Naive B cell (primary cell): ENCODE results near the gene MDFI. TPM values are rescaled to one million over a fixed set of nuclear protein-coding genes. Genes with fewer than 3 reads are reported as not detected.

Experiments
- ATAC-seq, 2 donors: fragments of 150-1000 bp; cut with Tn5 transposase; 2 replicates each; pipeline ENCODE4 v1.10.0; 2021; ENCODE audit warnings: low read depth in 2 of 2, mild to moderate bottlenecking in 2 of 2, moderate library complexity in 2 of 2
- DNase-seq: peaks from one replicate; pipeline ENCODE4 v3.0.0; 2022
- H3K27ac Mint-ChIP-seq, 6 donors: one replicate each; pipeline ENCODE4 v1.8.0; 2020 to 2022; ENCODE audit warnings: mild to moderate bottlenecking in 6 of 6, mixed read lengths in 6 of 6, moderate library complexity in 5 of 6, inconsistent platforms in 2 of 6
- H3K27me3 Mint-ChIP-seq, 3 donors: one replicate each; pipeline ENCODE4 v1.8.0; 2021 to 2022; ENCODE audit warnings: mixed read lengths in 3 of 3, mild to moderate bottlenecking in 1 of 3
- H3K36me3 Mint-ChIP-seq, 2 donors: one replicate each; pipeline ENCODE4 v1.8.0; 2020 to 2022; ENCODE audit warnings: mixed read lengths in 2 of 2, inconsistent platforms in 1 of 2, mild to moderate bottlenecking in 1 of 2
- H3K4me1 Mint-ChIP-seq, 3 donors: one replicate each; pipeline ENCODE4 v1.8.0; 2020 to 2022; ENCODE audit warnings: mixed read lengths in 3 of 3, inconsistent platforms in 1 of 3, mild to moderate bottlenecking in 1 of 3, moderate library complexity in 1 of 3
- H3K4me3 Mint-ChIP-seq, 8 donors: one replicate each; pipeline ENCODE4 v1.8.0; 2020 to 2022; ENCODE audit warnings: mild to moderate bottlenecking in 8 of 8, mixed read lengths in 8 of 8, moderate library complexity in 8 of 8, inconsistent platforms in 2 of 8
- H3K9me3 Mint-ChIP-seq, 7 donors: one replicate each; pipeline ENCODE4 v1.8.0; 2020 to 2022; ENCODE audit warnings: mixed read lengths in 7 of 7, mild to moderate bottlenecking in 5 of 7, inconsistent platforms in 2 of 7, moderate library complexity in 1 of 7
- polyA plus RNA-seq, 6 donors: library from polyadenylated mRNA; unstranded; fragments of 300-500 nt; fragmentation: Illumina TruSeq; gene quantifications; one replicate each; pipeline ENCODE4 v1.2.3, GENCODE V29; 2021; ENCODE audit warnings: low read depth in 6 of 6

Gene MDFI
- polyA plus RNA-seq, 6 donors from 2014 or later = not detected

DNA sequence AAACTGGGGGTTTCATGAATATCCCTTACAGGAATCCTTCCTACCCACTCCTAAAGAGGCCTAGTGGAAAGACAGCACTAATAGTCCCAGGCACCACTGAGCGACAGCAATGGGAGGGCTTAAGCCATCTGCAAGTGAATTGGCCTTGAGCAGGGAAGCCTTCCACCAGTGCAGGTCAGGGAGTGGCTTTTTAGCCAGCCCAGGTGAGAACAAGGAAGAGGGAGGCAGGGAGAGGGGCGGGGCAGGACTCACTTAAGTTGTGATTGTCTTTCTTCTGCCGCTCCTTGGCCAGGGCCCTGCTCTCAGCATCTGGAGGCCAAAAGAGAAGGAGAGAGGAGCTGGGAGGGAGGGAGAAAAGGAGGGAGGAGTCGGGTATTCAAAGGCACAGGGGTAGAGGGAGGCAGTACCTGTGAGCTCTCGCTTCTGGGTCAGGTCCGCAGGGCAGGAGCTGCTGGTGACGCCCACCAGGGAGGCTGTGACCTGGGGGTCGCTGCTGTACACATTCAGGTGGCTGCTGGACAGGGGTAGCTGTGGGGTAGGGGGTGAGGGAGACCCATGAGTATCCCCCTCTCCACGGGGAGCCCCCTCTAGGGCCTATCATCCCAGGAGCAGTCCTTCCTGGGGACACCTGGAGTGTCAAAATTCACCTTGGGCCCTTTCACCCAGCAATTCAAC, 49.4 kb downstream of the MDFI start:
- H3K4me3 Mint-ChIP-seq = no peak overlapping the region
- ATAC-seq (no peak), DNase-seq (no peak)
- peaks cover 0 to 10% of the 10 kb centered on the region in 2 donors for H3K36me3 Mint-ChIP-seq
- H3K27ac Mint-ChIP-seq = peak overlapping the region; percentile 20 to 78 (median 61)
- no peaks in the 10 kb centered on the region for H3K9me3 Mint-ChIP-seq
- peaks cover 29 to 43% (median 41%) of the 10 kb centered on the region in 3 donors for H3K4me1 Mint-ChIP-seq
- H3K27me3 Mint-ChIP-seq = no peaks in the 10 kb centered on the region

DNA sequence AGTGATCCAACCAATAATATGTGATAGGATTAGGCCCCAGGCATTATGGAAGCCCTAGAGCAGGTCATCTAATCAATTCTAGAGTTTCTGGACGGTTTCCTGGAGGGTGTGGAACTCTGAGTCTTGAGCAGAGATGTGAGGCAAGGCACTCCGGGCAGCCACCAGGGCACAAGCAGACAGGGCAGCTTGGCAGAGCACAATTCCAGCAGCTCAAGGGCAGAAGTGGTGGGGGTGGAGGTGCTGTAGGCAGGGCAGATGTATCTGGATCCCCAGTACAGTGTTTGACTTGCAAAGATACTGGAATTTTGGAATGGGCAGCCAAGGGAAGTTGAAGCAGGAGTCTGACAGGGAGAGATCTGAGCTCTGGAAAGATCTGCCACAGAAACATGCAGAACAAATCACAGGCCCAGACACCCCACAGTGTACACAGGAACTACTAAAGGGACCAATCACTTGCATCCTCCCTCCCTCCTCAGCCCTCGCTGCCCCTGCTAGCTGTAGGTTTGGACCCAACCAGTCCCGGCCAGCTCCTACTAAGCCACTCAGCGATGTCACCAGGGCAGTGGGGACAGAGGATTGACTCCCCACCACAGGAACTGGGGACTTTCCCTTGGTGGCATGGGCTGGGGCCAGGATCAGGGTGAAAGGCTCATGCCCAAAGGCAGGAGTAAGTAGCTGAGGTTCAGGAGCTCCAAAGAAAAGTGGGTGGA, 50.1 kb downstream of the MDFI start:
- H3K27ac Mint-ChIP-seq = peak overlapping the region in 5 of 6 donors; percentile 42 to 83 (median 70)
- H3K36me3 Mint-ChIP-seq = peaks cover 0 to 10% of the 10 kb centered on the region in 2 donors
- DNase-seq = no peak
- H3K9me3 Mint-ChIP-seq = no peaks in the 10 kb centered on the region
- peak overlapping the region in 2 of 8 donors; percentile 1 to 74 for H3K4me3 Mint-ChIP-seq
- ATAC-seq = no peak
- no peaks in the 10 kb centered on the region for H3K27me3 Mint-ChIP-seq
- H3K4me1 Mint-ChIP-seq = peaks cover 30 to 43% (median 43%) of the 10 kb centered on the region in 3 donors

- peak overlapping the region in 5 of 6 donors; percentile 74 to 89 (median 85) for H3K27ac Mint-ChIP-seq
- DNase-seq (no peak), ATAC-seq (no peak)
- H3K27me3 Mint-ChIP-seq = no peaks in the 10 kb centered on the region
- no peak overlapping the region for H3K4me3 Mint-ChIP-seq
- no peaks in the 10 kb centered on the region for H3K9me3 Mint-ChIP-seq
- H3K36me3 Mint-ChIP-seq = peaks cover 0 to 10% of the 10 kb centered on the region in 2 donors
- peaks cover 30 to 46% (median 42%) of the 10 kb centered on the region in 3 donors for H3K4me1 Mint-ChIP-seq
These were observed 51.1 kb downstream of the MDFI start for GRCh38 chr6:41689171-41690008.

DNA sequence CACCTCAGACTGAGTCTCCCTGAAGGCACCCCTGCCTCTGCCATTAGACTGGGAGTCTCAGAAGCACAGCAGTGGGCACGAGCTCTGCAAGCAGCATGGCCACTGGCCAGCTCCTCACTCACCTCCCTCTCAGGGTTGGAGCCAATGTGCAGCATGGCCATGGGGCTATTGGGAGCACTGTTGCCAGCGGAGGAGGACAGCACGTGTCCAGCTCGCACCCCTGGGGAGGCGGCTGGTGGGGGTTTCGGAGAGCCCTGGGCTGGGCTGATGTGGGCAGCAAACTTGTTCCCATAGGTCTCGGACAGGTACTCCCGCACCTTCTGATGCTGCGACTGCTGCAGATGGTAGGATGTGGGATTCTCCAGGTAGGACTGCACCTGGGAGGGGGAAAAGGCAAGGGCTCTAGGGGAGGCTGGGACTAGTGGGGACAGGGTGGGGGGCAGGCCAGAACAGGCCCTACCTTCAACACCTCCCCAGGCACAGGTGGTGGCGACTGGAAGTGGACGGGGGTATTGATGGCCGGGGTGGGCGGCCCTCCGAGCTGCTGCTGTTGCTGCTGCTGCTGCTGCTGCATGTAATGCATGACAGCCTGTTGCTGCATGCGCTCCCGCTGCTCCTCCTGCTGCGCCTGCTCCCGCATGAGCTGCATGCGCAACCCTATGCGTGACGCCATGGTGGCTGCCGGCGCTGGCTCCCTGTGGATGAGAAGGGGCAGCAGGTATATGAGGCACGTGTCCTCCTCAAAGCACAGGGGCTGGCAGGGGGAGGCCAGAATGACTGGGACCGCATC, 52.5 kb downstream of the MDFI start:
- Mint-ChIP-seq H3K4me3 (peak overlapping the region in 1 of 8 donors; percentile 35), H3K27ac (peak overlapping the region; percentile 18 to 82 (median 74))

DNA sequence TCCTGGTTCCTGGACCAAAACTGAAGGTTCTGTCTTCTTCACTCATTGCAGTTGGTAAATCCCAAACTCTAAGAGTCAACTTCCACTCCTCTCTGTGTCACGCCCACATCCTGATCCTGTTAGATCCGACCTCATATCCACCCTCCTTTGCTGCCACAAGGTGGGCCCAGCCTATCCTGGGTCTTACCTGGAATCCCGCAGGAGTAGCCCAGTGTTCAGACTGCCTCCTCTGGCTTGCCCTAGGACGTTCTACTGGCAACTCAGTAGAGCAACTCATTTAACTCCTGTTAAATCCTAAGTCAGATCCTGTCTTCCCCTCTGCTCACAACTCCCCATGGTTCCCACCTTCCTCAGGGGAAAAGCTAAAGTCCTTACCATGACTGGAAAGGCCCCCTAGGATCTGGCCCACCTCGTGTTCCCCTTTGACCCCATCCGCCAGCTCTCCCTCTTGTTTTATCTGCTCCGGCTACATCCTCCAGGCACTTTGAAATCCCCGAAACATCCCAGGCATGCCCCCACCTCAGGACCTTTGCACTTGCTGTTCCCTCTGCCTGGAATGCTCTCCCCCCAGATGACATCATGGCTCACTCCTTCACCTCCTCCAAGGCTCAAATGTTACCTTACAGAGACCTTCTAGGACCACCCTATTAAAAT, 53.3 kb downstream of the MDFI start:
- ATAC-seq (no peak), DNase-seq (no peak)
- Mint-ChIP-seq H3K4me3 (peak overlapping the region in 1 of 8 donors; percentile 4), H3K36me3 (peaks cover 0 to 10% of the 10 kb centered on the region in 2 donors), H3K27ac (peak overlapping the region in 3 of 6 donors; percentile 62 to 87 (median 82)), H3K9me3 (no peaks in the 10 kb centered on the region), H3K4me1 (peaks cover 44 to 63% (median 60%) of the 10 kb centered on the region in 3 donors), H3K27me3 (no peaks in the 10 kb centered on the region)

More for the DNA sequence above, 52.5 kb downstream of the MDFI start:
- ATAC-seq = no peak
- Mint-ChIP-seq H3K4me1 (peaks cover 40 to 57% (median 54%) of the 10 kb centered on the region in 3 donors), H3K9me3 (no peaks in the 10 kb centered on the region), H3K36me3 (peaks cover 0 to 10% of the 10 kb centered on the region in 2 donors), H3K27me3 (no peaks in the 10 kb centered on the region)
- DNase-seq = no peak

DNA sequence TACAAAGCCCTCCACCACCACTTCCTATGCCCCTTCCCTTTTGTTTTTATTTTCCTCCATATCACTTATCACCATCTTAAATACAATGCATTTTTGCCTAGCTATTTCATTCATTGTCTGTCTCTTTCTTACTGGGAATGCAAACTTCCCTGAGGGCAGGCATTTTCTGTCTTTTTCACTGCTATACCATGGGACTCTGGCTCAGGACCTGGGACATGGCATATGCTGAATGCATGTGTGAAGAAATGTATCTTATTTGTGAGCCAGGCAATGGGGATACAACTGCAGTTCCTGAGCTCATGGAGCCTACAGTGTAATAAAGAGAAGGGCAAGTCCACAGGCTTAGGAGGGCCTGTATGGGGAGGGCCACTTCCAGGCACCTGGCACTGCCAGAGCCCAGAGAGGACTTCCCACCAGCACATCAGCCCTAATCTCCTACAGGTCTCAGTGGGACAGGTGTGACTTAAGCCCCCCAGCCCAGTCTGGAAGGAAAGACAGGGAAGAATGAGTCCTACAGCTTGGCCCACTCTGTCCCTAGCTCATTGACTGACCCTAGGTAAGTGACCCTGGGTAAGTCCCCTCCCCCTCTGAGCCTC, 53.9 kb downstream of the MDFI start:
- peak overlapping the region in 4 of 6 donors; percentile 65 to 93 (median 84) for H3K27ac Mint-ChIP-seq
- no peaks in the 10 kb centered on the region for H3K9me3 Mint-ChIP-seq
- peaks cover 44 to 69% (median 64%) of the 10 kb centered on the region in 3 donors for H3K4me1 Mint-ChIP-seq
- no peak overlapping the region for H3K4me3 Mint-ChIP-seq
- no peaks in the 10 kb centered on the region for H3K27me3 Mint-ChIP-seq
- H3K36me3 Mint-ChIP-seq = peaks cover 0 to 10% of the 10 kb centered on the region in 2 donors
- DNase-seq = no peak
- ATAC-seq = no peak

DNA sequence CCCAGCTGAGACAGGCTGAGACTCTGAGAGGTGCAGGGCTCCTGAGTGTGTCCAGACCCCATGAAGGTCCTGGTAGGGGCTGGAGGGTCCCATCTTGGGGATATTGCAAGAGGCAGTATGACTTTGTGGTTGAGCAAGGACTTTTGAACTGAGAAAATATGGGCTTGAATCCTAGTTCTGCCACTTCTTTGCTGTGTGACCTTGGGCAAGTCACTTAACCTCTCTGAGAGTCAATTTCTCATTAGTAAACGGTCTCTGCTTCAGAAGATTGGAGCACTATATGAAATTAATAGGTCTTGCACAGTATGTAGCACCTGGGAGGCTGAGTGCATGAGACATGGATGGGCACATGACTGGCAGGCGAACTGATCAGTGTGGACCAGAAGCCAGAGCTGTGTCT, 54.5 kb downstream of the MDFI start:
- H3K4me1 Mint-ChIP-seq = peaks cover 44 to 69% (median 64%) of the 10 kb centered on the region in 3 donors
- H3K27ac Mint-ChIP-seq = peak overlapping the region in 4 of 6 donors; percentile 27 to 88 (median 58)
- H3K36me3 Mint-ChIP-seq = peaks cover 0 to 10% of the 10 kb centered on the region in 2 donors

GRCh38 chr6:41693281-41694240, 55.3 kb downstream of the MDFI start:
- Mint-ChIP-seq H3K4me1 (peaks cover 43 to 70% (median 68%) of the 10 kb centered on the region in 3 donors), H3K36me3 (peaks cover 0 to 10% of the 10 kb centered on the region in 2 donors)

More for the DNA sequence above, 54.5 kb downstream of the MDFI start:
- DNase-seq (no peak), ATAC-seq (no peak)
- no peaks in the 10 kb centered on the region for H3K27me3 Mint-ChIP-seq
- H3K4me3 Mint-ChIP-seq = no peak overlapping the region
- H3K9me3 Mint-ChIP-seq = no peaks in the 10 kb centered on the region

DNA sequence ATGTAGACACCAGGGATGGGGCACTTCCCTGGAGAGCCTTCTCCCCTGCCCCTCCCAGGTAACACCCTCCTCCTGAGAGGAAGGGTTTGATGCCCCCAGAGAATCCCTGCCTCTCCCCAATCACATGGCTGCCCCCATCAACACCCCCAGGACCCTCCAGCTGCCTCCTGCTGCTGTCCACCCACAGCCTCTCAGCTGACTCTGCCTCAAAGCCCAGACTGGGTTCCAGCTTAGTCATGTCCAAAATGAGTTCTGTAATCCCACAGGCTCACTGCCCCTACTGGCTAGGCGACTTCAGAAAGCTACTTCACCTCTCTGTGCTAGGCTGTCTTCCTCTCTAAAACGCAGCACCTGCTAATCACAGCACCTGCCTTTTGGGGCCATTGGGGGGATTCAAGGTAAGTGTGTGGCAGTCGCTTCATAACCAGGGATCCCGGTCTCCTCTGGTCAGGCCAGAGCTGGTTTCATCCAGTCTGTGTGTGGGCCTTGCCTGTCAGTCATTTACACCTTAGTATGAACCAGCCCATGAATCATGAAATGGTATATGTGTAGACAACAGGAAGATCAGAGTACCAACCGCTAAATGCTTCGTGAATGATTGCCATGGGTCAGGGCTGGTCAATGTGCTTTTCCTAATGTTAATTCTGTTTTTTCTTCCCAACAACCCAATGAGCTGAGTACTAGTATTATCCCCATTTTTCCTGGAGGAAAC, 56.7 kb downstream of the MDFI start:
- peaks cover 0 to 10% of the 10 kb centered on the region in 2 donors for H3K36me3 Mint-ChIP-seq
- H3K4me3 Mint-ChIP-seq = peak overlapping the region in 1 of 8 donors; percentile 32
- no peak for ATAC-seq
- peak overlapping the region; percentile 2 to 90 (median 80) for H3K27ac Mint-ChIP-seq
- no peak for DNase-seq
- no peaks in the 10 kb centered on the region for H3K9me3 Mint-ChIP-seq
- no peaks in the 10 kb centered on the region for H3K27me3 Mint-ChIP-seq
- peaks cover 50 to 74% (median 73%) of the 10 kb centered on the region in 3 donors for H3K4me1 Mint-ChIP-seq

More at GRCh38 chr6:41693281-41694240, 55.3 kb downstream of the MDFI start:
- Mint-ChIP-seq H3K9me3 (no peaks in the 10 kb centered on the region), H3K27ac (peak overlapping the region in 5 of 6 donors; percentile 79 to 92 (median 87)), H3K4me3 (peak overlapping the region in 1 of 8 donors; percentile 10), H3K27me3 (no peaks in the 10 kb centered on the region)
- no peak for ATAC-seq
- DNase-seq = no peak

- Mint-ChIP-seq H3K27ac (peak overlapping the region in 3 of 6 donors; percentile 57 to 82 (median 81)), H3K27me3 (no peaks in the 10 kb centered on the region), H3K36me3 (peaks cover 0 to 10% of the 10 kb centered on the region in 2 donors), H3K9me3 (no peaks in the 10 kb centered on the region), H3K4me3 (no peak overlapping the region), H3K4me1 (peaks cover 52 to 76% (median 73%) of the 10 kb centered on the region in 3 donors)
- ATAC-seq = no peak
- DNase-seq = no peak
These were observed 57.6 kb downstream of the MDFI start for GRCh38 chr6:41695825-41696224.
